IMR-90 (cell line): Measurements from ENCODE around the gene CEACAM6. TPM values are rescaled to one million over a fixed set of nuclear protein-coding genes. Genes with fewer than 3 reads are reported as not detected.

ENCODE experiments used
- ATAC-seq: fragments of 200-7000 bp; cut with Tn5 transposase; 2 replicates; pipeline ENCODE4 v1.9.1; 2020; ENCODE audit warnings: low read depth, mild to moderate bottlenecking, moderate library complexity
- BruUV-seq: library from RNA; stranded (reverse); fragments of 400-500 nt; replicated peaks from 2 replicates; lab custom pipeline; 2021; lab: Mats Ljungman, UMichigan
- CTCF ChIA-PET: fragments of 300-600 bp; formaldehyde crosslinking; extraction: SDS; loops from one replicate; lab custom pipeline; 2021; ENCODE audit warnings: antibody characterized with exemption; lab: Yijun Ruan, JAX
- POLR2A ChIA-PET: fragments of 300-600 bp; sonication (Branson Sonifier 250); formaldehyde crosslinking; loops from one replicate; lab custom pipeline; 2022; ENCODE audit warnings: antibody characterized with exemption; ENCODE audit not compliant: unreplicated experiment; lab: Charles Lee
- DNase-seq: peaks from one replicate; pipeline ENCODE4 v3.0.0; 2013
- H2AFZ ChIP-seq: replicated peaks from 2 replicates; pipeline ENCODE3; 2013; ENCODE audit warnings: low read length, mild to moderate bottlenecking; ENCODE audit not compliant: poor library complexity
- H2AK5ac ChIP-seq: 2 replicates; pipeline ENCODE4 v1.6.1; 2013; ENCODE audit warnings: low read depth, low read length, inconsistent platforms
- H2AK9ac ChIP-seq: replicated peaks from 2 replicates; pipeline ENCODE3; 2013; ENCODE audit warnings: mild to moderate bottlenecking, low read depth, low read length, moderate library complexity; ENCODE audit not compliant: poor library complexity
- H2BK120ac ChIP-seq: 2 replicates; pipeline ENCODE4 v1.6.1; 2013; ENCODE audit warnings: low read depth, low read length, inconsistent platforms
- H2BK15ac ChIP-seq: 3 replicates; pipeline ENCODE4 v1.6.1; 2013; ENCODE audit warnings: low read depth, low read length, inconsistent platforms
- H2BK20ac ChIP-seq: 2 replicates; pipeline ENCODE4 v1.6.1; 2013; ENCODE audit warnings: low read depth, mild to moderate bottlenecking, inconsistent platforms, low read length, moderate library complexity
- H2BK5ac ChIP-seq: 2 replicates; pipeline ENCODE4 v1.6.1; 2013; ENCODE audit warnings: mild to moderate bottlenecking, low read depth, low read length, inconsistent platforms; ENCODE audit not compliant: poor library complexity, severe bottlenecking
- H3K14ac ChIP-seq: replicated peaks from 2 replicates; pipeline ENCODE4 v1.6.1; 2013; ENCODE audit warnings: low read depth, low read length, inconsistent platforms
- H3K18ac ChIP-seq: 2 replicates; pipeline ENCODE4 v1.6.1; 2013; ENCODE audit warnings: low read depth, low read length, control low read depth
- H3K23ac ChIP-seq: 2 replicates; pipeline ENCODE4 v1.6.1; 2013; ENCODE audit warnings: low read depth, low read length, inconsistent platforms
- H3K27ac ChIP-seq: 2 replicates; pipeline ENCODE4 v1.5.1; 2013; ENCODE audit warnings: mild to moderate bottlenecking, control low read depth, low read length; ENCODE audit not compliant: insufficient read depth
- H3K27me3 ChIP-seq: 2 replicates; pipeline ENCODE4 v1.6.1; 2013; ENCODE audit warnings: low read length; ENCODE audit not compliant: control insufficient read depth, insufficient read depth
- H3K36me3 ChIP-seq: 2 replicates; pipeline ENCODE4 v1.6.1; 2013; ENCODE audit warnings: low read length, mixed read lengths; ENCODE audit not compliant: control insufficient read depth, insufficient read depth
- H3K4ac ChIP-seq: 2 replicates; pipeline ENCODE4 v1.6.1; 2013; ENCODE audit warnings: low read depth, low read length, inconsistent platforms
- H3K4me1 ChIP-seq: 2 replicates; pipeline ENCODE4 v1.6.1; 2013; ENCODE audit warnings: low read length, mixed read lengths; ENCODE audit not compliant: control insufficient read depth, insufficient read depth
- H3K4me2 ChIP-seq: 2 replicates; pipeline ENCODE4 v1.6.1; 2013; ENCODE audit warnings: low read depth, mild to moderate bottlenecking, control low read depth, low read length, moderate library complexity
- H3K4me3 ChIP-seq: 2 replicates; pipeline ENCODE4 v1.5.1; 2013; ENCODE audit warnings: low read depth, mild to moderate bottlenecking, control low read depth, low read length, moderate library complexity; ENCODE audit not compliant: insufficient read depth
- H3K56ac ChIP-seq: 2 replicates; pipeline ENCODE4 v1.6.1; 2013; ENCODE audit warnings: low read length, inconsistent platforms; ENCODE audit not compliant: insufficient read depth; ENCODE audit errors: extremely low read depth
- H3K79me1 ChIP-seq, 2 experiments: 2 replicates each; pipeline ENCODE4 v1.6.1; 2013; ENCODE audit warnings: low read length in 2 of 2, inconsistent platforms in 1 of 2, low read depth in 1 of 2
- H3K9ac ChIP-seq: 2 replicates; pipeline ENCODE4 v1.6.1; 2013; ENCODE audit warnings: low read depth, low read length, control low read depth
- H3K9me1 ChIP-seq: 2 replicates; pipeline ENCODE4 v1.6.1; 2013; ENCODE audit warnings: low read length, inconsistent platforms; ENCODE audit not compliant: insufficient read depth
- H3K9me3 ChIP-seq: 2 replicates; pipeline ENCODE4 v1.6.1; 2013; ENCODE audit warnings: low read length; ENCODE audit not compliant: control insufficient read depth, insufficient read depth
- H4K20me1 ChIP-seq: 2 replicates; pipeline ENCODE4 v1.6.1; 2013; ENCODE audit warnings: low read length, inconsistent platforms; ENCODE audit not compliant: insufficient read depth
- H4K5ac ChIP-seq: 2 replicates; pipeline ENCODE4 v1.6.1; 2013; ENCODE audit warnings: mild to moderate bottlenecking, low read depth, low read length, control low read depth
- H4K8ac ChIP-seq, 2 experiments: 2 replicates each; pipeline ENCODE4 v1.6.1; 2013; ENCODE audit warnings: low read depth in 2 of 2, low read length in 2 of 2, control low read depth in 1 of 2, inconsistent platforms in 1 of 2
- H4K91ac ChIP-seq: 2 replicates; pipeline ENCODE4 v1.6.1; 2013; ENCODE audit warnings: low read depth, low read length, inconsistent platforms; ENCODE audit not compliant: insufficient read depth
- BHLHE40 ChIP-seq: fragments of 150-350 bp; IDR thresholded peaks from 2 replicates; pipeline ENCODE4 v1.6.1; 2016; ENCODE audit warnings: mild to moderate bottlenecking, low read depth, low read length
- CEBPB ChIP-seq: IDR thresholded peaks from 2 replicates; pipeline ENCODE4 v1.6.1; 2012; ENCODE audit warnings: low read depth, low read length, improper control_type of control experiment
- FOS ChIP-seq: fragments of 150-350 bp; IDR thresholded peaks from 2 replicates; pipeline ENCODE4 v1.6.1; 2016; ENCODE audit warnings: low read depth, low read length
- MAZ ChIP-seq: IDR thresholded peaks from 2 replicates; pipeline ENCODE4 v1.6.1; 2012; ENCODE audit warnings: low read depth, mild to moderate bottlenecking, low read length, improper control_type of control experiment, moderate library complexity, borderline replicate concordance
- NFE2L2 ChIP-seq: fragments of 150-350 bp; IDR thresholded peaks from 2 replicates; pipeline ENCODE4 v1.6.1; 2016; ENCODE audit warnings: low read depth, mild to moderate bottlenecking, low read length
- POLR2A ChIP-seq: IDR thresholded peaks from 2 replicates; pipeline ENCODE4 v1.6.1; 2012; ENCODE audit warnings: mild to moderate bottlenecking, low read depth, low read length
- RAD21 ChIP-seq: IDR thresholded peaks from 2 replicates; pipeline ENCODE4 v1.6.1; 2012; ENCODE audit warnings: low read length, improper control_type of control experiment
- RFX5 ChIP-seq: IDR thresholded peaks from 2 replicates; pipeline ENCODE4 v1.8.0; 2012; ENCODE audit warnings: low read depth, mild to moderate bottlenecking, low read length, moderate library complexity
- WGBS, 2 experiments: methylation state at CpG; one replicate each; pipeline versions ENCODE4 v1.1.5 to v1.1.7; 2013; ENCODE audit warnings: missing lambda C conversion rate in 2 of 2; ENCODE audit not compliant: insufficient read length in 1 of 2; ENCODE audit errors: extremely low coverage in 2 of 2; 5-methylcytosine and 5-hydroxymethylcytosine counted together
- dilution Hi-C: fragments of 300-500 bp; cut with HindIII; formaldehyde crosslinking; loops from one replicate; pipeline ENCODE4 v1.14.3; 2018; ENCODE audit warnings: low sequenced_read_pairs; ENCODE audit not compliant: unreplicated experiment
- in situ Hi-C: fragments of 300-500 bp; cut with MboI; formaldehyde crosslinking; loops from 3 replicates; pipeline ENCODE4 v1.14.3; 2019; ENCODE audit warnings: low sequenced_read_pairs, inconsistent platforms, mixed read lengths
- intact Hi-C: fragments of 100-400 bp; cut with micrococcal nuclease; formaldehyde crosslinking; loops from 2 replicates; pipeline ENCODE4 v1.10.0; 2022
- polyA plus RNA-seq, 3 experiments: library from polyadenylated mRNA; depleted of rRNA; stranded (reverse); fragments of >200 nt; gene quantifications; 2 replicates each; pipeline ENCODE4 v1.2.3, GENCODE V29; 2012; ENCODE audit warnings: low replicate concordance in 1 of 3
- total RNA-seq: library from RNA; depleted of rRNA; stranded (reverse); fragments of >200 nt; gene quantifications from 2 replicates; pipeline ENCODE4 v1.2.3, GENCODE V29; 2012
- TF ChIP-seq, protein P1 (sequence below): fragments of 150-350 bp; IDR thresholded peaks from 2 replicates; pipeline ENCODE4 v1.6.1; 2016; ENCODE audit warnings: low read depth, mild to moderate bottlenecking, low read length, moderate library complexity, borderline replicate concordance
- TF ChIP-seq, protein P2 (sequence below): fragments of 150-350 bp; IDR thresholded peaks from 2 replicates; pipeline ENCODE4 v1.6.1; 2017; ENCODE audit warnings: mild to moderate bottlenecking, antibody characterized with exemption, low read length, low read depth

Gene CEACAM6
- total and polyA plus RNA-seq, 2 of the 4 experiments (the other 2 are of a cell fraction): not detected

DNA sequence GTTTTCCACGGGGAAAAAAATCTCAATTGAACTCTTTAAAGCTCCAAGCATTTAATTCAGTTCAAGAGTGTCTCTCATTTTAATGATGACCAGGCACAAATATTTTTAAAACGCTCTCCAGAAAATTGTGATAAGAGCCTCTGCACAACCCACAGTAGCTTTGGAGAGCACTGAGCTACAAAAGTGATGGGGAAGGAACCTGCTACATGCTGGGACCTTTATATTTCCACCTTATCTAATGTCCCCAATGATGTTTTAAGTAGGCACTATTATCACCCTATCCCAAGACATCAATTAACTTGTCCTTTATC, 14.1 kb upstream of the CEACAM6 start:
- dilution Hi-C loops: no loop called here
- Histone ChIP-seq H3K14ac (no peak overlapping the region), H2AFZ (no peak overlapping the region), H2AK5ac (no peak overlapping the region), H4K5ac (no peak overlapping the region), H3K4me3 (no peak overlapping the region), H3K4me2 (no peak overlapping the region), H4K91ac (no peak overlapping the region), H2BK20ac (no peak overlapping the region), H3K27ac (no peak overlapping the region), H3K27me3 (peaks cover 4% of the 10 kb centered on the region; the same call in 1 of the 2 replicates), H3K4ac (no peak overlapping the region), H3K9me3 (no peaks in the 10 kb centered on the region), H3K79me1 (no peaks in the 10 kb centered on the region), H2AK9ac (no peak overlapping the region), H3K4me1 (no peaks in the 10 kb centered on the region), H3K9ac (no peak overlapping the region), H3K23ac (no peak overlapping the region), H2BK5ac (no peak overlapping the region), H3K18ac (no peak overlapping the region), H3K9me1 (no peaks in the 10 kb centered on the region), H4K20me1 (no peaks in the 10 kb centered on the region), H2BK120ac (no peak overlapping the region), H3K36me3 (no peaks in the 10 kb centered on the region), H3K56ac (no peak overlapping the region), H2BK15ac (no peak overlapping the region), H4K8ac (no peak overlapping the region)
- ChIA-PET POLR2A (no interaction called here), CTCF (no interaction called here)
- in situ Hi-C loops: no loop called here
- TF ChIP-seq CEBPB: no peak
- no peak for TF ChIP-seq MAZ
- TF ChIP-seq RFX5: no peak
- no peak for TF ChIP-seq RAD21
- no peak for TF ChIP-seq POLR2A
- TF ChIP-seq, protein P1, sequence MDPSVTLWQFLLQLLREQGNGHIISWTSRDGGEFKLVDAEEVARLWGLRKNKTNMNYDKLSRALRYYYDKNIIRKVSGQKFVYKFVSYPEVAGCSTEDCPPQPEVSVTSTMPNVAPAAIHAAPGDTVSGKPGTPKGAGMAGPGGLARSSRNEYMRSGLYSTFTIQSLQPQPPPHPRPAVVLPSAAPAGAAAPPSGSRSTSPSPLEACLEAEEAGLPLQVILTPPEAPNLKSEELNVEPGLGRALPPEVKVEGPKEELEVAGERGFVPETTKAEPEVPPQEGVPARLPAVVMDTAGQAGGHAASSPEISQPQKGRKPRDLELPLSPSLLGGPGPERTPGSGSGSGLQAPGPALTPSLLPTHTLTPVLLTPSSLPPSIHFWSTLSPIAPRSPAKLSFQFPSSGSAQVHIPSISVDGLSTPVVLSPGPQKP: no peak
- no peak for TF ChIP-seq BHLHE40
- no peak for TF ChIP-seq FOS
- TF ChIP-seq, protein P2, sequence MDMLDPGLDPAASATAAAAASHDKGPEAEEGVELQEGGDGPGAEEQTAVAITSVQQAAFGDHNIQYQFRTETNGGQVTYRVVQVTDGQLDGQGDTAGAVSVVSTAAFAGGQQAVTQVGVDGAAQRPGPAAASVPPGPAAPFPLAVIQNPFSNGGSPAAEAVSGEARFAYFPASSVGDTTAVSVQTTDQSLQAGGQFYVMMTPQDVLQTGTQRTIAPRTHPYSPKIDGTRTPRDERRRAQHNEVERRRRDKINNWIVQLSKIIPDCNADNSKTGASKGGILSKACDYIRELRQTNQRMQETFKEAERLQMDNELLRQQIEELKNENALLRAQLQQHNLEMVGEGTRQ: no peak
- TF ChIP-seq NFE2L2: no peak
- intact Hi-C loops: no loop called here
- no peak for ATAC-seq
- no CpG with 5 or more reads among the region's 2 CpGs for WGBS, 2 experiments
- BruUV-seq: no TSS peak
- DNase-seq: no peak
